K562 (cell line): Measurements from ENCODE around the gene ADAM10. TPM values are rescaled to one million over a fixed set of nuclear protein-coding genes. Genes with fewer than 3 reads are reported as not detected.
A peak's percentile ranks its signal among the peaks of the same experiment; 100 is the strongest.

Experiments used
- ATF7 ChIP-seq: fragments of 450-650 bp; IDR thresholded peaks from 2 replicates; pipeline ENCODE4 v1.7.1; 2014; ENCODE audit warnings: mild to moderate bottlenecking, moderate library complexity
- E4F1 ChIP-seq: fragments of 250-450 bp; sonication (Bioruptor Pico); IDR thresholded peaks from 2 replicates; pipeline ENCODE4 v1.5.0; 2021; ENCODE audit warnings: mild to moderate bottlenecking, borderline replicate concordance
- GATA2 ChIP-seq: sonication (generic); formaldehyde crosslinking; IDR thresholded peaks from 2 replicates; pipeline ENCODE4 v1.4.0; 2020; ENCODE audit warnings: mild to moderate bottlenecking, missing genetic modification reagents
- KDM2B ChIP-seq: fragments of 250-450 bp; sonication (Bioruptor Pico); IDR thresholded peaks from 2 replicates; pipeline ENCODE4 v1.8.0; 2021; ENCODE audit warnings: mild to moderate bottlenecking, moderate library complexity
- ZFP30 ChIP-seq: fragments of 250-450 bp; sonication (Bioruptor Pico); IDR thresholded peaks from 2 replicates; pipeline ENCODE4 v1.8.0; 2022; ENCODE audit warnings: moderate library complexity, mild to moderate bottlenecking, inconsistent platforms, borderline replicate concordance
- ZNF695 ChIP-seq: fragments of 450-650 bp; formaldehyde crosslinking; IDR thresholded peaks from 2 replicates; pipeline ENCODE4 v1.4.0; 2020; ENCODE audit warnings: mild to moderate bottlenecking, moderate library complexity
- polyA plus RNA-seq, 8 experiments: library from polyadenylated mRNA; depleted of rRNA in 4 of 8; stranded (reverse) in 5 of 8; unstranded in 3 of 8; fragments of >200 nt; fragmentation: Nextera tagmentation in 2 of 8; fragmentation: Illumina TruSeq in 1 of 8; extraction: Ambion mirVana in 2 of 8; extraction: Trizol in 1 of 8; gene quantifications; 2 replicates each; pipeline versions ENCODE4 v1.2.1 to v1.2.3, GENCODE V29; 2011 to 2014; ENCODE audit warnings: inconsistent platforms in 1 of 8, missing spikeins in 1 of 8
- total RNA-seq, 7 experiments: library from RNA; depleted of rRNA in 6 of 7; stranded (reverse); fragments of >200 nt in 6 of 7; fragmentation: Illumina TruSeq in 2 of 7; extraction: Trizol in 2 of 7; gene quantifications; 2 replicates each; pipeline versions ENCODE4 v1.2.1 to v1.2.3, GENCODE V29; 2011 to 2021; ENCODE audit warnings: low replicate concordance in 1 of 7
- TF ChIP-seq, protein P1 (sequence below): fragments of 250-450 bp; sonication (Bioruptor Pico); IDR thresholded peaks from 2 replicates; pipeline ENCODE4 v1.5.0; 2021
- TF ChIP-seq, protein P2 (sequence below): fragments of 250-450 bp; sonication (Bioruptor Pico); IDR thresholded peaks from 2 replicates; pipeline ENCODE4 v1.8.0; 2022; ENCODE audit warnings: inconsistent platforms

ADAM10 gene
- total and polyA plus RNA-seq, 9 of the 15 experiments (the other 6 are each of a cell fraction or from before 2014, with no cell fraction given): 11.9 to 152 (median 57.3) TPM

DNA sequence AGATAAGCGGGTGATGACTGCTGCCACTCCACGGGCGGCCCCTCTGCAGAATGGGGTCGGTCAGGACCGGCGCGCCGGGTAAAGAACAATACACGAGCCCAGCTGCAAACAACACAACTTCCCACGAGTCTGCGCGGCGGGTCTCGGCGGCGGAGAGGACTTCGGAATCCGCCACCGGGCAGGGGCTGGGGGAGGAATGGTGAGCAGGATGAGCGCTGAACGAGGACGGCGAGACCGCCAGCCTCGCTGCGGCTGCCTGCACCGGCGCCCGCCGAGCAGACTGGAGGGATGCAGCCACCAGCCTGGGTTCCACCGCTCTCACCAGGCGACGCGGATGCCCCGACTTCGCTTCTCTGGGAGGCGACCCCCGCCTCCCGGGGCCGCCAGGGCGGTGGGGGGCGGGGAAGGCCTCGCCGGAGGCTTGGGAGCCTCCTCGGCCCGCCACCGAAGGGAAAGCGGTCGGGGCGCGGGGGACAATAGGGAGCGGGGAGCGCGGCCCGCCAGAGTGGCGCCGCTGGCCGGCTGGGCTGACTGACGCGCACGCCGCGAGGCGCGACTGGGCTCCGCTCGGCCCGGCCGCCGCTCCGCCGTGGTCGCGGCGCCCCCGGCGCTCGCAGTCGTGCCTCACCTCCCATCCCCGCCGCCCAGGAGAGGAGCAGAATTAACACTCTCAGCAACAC, 515 bp downstream of the ADAM10 start (continued):
- TF ChIP-seq ZFP30 (CRISPR knock-in tag) (no peak), KDM2B (CRISPR knock-in tag) (no peak), ZNF695 (no peak), ATF7 (0 out of 2 replicates have a peak, but pooled peaks have one; percentile 36), GATA2 (CRISPR knock-in tag) (no peak), E4F1 (CRISPR knock-in tag) (no peak)
- TF ChIP-seq, protein P1, sequence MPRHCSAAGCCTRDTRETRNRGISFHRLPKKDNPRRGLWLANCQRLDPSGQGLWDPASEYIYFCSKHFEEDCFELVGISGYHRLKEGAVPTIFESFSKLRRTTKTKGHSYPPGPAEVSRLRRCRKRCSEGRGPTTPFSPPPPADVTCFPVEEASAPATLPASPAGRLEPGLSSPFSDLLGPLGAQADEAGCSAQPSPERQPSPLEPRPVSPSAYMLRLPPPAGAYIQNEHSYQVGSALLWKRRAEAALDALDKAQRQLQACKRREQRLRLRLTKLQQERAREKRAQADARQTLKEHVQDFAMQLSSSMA: no peak
- TF ChIP-seq, protein P2, sequence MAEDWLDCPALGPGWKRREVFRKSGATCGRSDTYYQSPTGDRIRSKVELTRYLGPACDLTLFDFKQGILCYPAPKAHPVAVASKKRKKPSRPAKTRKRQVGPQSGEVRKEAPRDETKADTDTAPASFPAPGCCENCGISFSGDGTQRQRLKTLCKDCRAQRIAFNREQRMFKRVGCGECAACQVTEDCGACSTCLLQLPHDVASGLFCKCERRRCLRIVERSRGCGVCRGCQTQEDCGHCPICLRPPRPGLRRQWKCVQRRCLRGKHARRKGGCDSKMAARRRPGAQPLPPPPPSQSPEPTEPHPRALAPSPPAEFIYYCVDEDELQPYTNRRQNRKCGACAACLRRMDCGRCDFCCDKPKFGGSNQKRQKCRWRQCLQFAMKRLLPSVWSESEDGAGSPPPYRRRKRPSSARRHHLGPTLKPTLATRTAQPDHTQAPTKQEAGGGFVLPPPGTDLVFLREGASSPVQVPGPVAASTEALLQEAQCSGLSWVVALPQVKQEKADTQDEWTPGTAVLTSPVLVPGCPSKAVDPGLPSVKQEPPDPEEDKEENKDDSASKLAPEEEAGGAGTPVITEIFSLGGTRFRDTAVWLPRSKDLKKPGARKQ: no peak
